Measurements from ENCODE around the gene DNAJC18. TPM values are rescaled to one million over a fixed set of nuclear protein-coding genes. Genes with fewer than 3 reads are reported as not detected.
"Not testable (repeated sequence)": the region's sequence is repeated elsewhere in the genome, so short reads cannot be mapped to it uniquely, and the experiment has no call there.

DNAJC18 gene
- polyA plus RNA-seq, 1 donor from 2014 or later, result 5.1 TPM

DNA sequence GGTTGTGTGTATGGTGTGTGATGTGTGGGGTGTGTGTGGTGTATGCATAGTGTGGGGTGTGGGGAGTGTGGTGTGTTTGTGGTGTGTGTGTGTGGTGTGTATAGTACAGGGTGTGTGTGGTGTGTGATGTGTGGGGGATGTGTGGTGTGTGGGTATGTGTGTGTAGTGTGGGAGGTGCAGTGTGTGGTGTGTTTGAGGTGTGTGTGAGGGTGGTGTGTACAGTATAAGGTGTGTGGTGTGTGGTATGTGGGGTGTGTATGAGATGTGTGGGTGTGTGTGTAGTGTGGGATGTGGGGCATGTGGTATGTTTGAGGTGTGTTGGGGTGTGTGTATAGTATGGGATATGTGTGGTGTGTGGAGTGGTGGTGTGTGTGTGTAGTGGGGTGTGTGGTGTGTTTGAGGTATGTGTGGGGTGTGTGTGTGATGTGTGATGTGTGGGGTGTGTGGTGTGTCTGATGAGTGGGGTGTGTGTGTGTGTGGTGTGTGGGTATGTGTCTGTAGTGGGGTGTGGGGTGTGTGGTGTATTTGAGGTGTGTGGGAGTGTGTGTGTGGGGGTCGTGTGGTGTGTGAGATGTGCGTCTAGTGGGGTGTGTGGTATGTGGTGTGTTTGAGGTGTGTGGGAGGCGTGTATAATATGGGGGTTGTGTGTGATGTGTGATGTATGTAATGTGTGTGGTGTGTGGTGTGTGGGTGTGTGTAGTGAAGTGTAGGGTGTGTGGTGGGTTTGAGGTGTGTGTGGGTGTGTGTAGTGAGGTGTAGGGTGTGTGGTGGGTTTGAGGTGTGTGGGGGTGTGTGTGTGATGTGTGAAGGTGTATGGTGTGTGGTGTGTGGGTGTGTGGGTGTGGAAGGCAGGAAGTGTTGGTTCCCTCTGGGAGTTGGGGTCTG, 14.6 kb upstream of the DNAJC18 start:
- no peaks in the 10 kb centered on the region for H3K9me3 Mint-ChIP-seq
- no peak overlapping the region for H3K27ac Mint-ChIP-seq
- no peaks in the 10 kb centered on the region for H3K36me3 Mint-ChIP-seq
- H3K27me3 Mint-ChIP-seq, result no peaks in the 10 kb centered on the region
- no peak overlapping the region for H3K4me3 Mint-ChIP-seq
- H3K4me1 Mint-ChIP-seq, result peaks cover 5 to 8% (median 7%) of the 10 kb centered on the region in 3 donors

DNA sequence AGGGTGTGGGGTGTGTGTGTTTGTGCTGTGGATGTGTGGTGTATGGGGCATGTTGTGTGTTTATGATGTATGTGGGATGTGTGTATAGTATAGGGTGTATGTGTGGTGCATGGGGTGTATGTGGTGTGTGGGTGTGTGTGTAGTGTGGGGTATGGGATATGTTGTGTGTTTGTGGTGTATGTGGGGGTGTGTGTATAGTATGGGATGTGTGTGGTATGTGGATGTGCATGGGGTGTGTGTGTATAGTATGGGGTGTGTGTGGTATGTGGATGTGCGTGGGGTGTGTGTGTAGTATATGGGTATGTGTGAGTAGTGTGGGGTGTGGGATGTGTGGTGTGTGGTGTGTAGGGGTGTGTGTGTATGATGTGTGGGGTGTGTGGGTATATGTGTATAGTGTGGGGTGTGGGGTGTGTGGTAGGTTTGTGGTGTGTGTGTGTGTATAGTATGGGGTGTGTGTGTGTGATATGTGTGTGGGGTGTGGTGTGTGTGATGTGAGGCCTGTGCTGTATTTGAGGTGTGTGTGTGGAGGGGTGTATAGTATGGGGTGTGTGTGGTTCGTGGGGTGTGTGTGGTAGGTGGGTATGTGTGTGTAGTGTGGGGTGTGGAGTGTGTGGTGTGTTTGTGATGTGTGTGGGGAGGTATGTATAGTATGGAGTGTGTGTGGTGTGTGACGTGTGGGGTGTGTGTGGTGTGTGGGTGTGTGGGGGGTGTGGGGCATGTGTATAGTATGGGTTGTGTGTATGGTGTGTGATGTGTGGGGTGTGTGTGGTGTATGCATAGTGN, 12.7 kb upstream of the DNAJC18 start:
- H3K4me3 Mint-ChIP-seq, result no peak overlapping the region
- H3K27ac Mint-ChIP-seq, result no peak overlapping the region
- no peaks in the 10 kb centered on the region for H3K36me3 Mint-ChIP-seq
- H3K27me3 Mint-ChIP-seq, result no peaks in the 10 kb centered on the region
- peaks cover 3 to 8% (median 6%) of the 10 kb centered on the region in 3 donors for H3K4me1 Mint-ChIP-seq
- H3K9me3 Mint-ChIP-seq, result peaks cover 0 to 1% (median 0%) of the 10 kb centered on the region in 3 donors

DNA sequence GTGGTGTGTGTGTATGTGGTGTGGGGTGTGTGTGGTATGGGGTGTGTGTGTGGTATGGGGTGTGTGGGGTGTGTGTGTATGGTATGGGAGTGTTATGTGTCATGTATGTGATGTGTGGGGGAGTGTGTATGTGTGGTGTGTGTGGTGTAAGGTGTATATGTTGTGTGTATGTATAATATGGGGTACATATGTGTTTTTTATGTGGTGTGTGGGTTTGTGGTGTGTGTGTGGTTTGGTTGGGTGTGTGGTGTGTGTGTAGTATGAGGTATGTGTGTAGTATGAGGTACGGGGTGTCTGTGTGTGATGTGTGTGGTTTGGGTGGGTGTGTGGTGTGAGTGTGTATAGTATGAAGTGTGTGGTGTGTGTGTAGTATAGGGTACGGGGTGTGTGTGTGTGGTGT, 11.9 kb upstream of the DNAJC18 start:
- Mint-ChIP-seq H3K9me3 (peaks cover 0 to 1% (median 0%) of the 10 kb centered on the region in 3 donors), H3K27me3 (no peaks in the 10 kb centered on the region), H3K36me3 (no peaks in the 10 kb centered on the region), H3K4me3 (no peak overlapping the region), H3K4me1 (peaks cover under 1 to 6% (median 3%) of the 10 kb centered on the region in 3 donors), H3K27ac (no peak overlapping the region)

DNA sequence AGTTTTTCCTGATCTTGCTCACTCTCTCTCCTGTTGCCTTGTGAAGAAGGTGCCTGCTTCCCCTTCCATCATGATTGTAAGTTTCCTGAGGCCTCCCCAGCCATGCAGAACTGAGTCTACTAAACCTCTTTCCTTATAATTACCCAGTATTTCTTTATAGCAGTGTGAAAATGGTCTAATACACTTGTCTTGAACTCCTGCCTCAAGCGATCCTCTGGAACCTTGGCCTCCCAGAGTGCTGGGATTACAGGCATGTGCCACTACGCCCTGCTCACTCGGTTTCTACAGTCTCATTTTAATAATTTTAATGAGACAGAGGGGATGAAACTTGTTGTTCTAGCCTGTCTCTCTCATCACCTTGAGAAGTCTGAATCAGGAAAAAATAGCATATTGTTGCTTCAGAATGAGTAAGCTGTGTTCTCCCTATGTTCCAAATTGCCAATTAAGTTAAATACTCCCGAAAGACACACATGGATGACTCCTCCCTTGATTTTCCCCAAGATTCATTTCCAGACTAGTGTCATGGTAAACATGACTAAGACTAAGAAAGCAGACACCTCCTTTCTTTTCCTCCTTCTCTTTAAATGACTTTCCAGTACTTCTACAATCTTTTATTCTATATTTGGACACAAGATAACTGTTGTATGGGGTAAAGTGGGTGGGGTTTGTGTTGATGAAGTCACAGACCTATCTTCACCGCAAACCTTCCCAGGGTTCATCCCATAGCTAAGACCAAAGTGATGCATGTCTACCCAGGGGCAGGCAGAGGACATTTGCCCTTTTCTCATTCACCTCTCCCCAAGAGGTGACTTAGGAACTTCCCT, 7.8 kb upstream of the DNAJC18 start:
- H3K27me3 Mint-ChIP-seq, result no peaks in the 10 kb centered on the region
- H3K9me3 Mint-ChIP-seq, result peaks cover 0 to 1% (median 0%) of the 10 kb centered on the region in 3 donors
- peak overlapping the region in 1 of 3 donors; percentile 13 for H3K27ac Mint-ChIP-seq
- no peaks in the 10 kb centered on the region for H3K36me3 Mint-ChIP-seq
- peaks cover 4 to 11% (median 9%) of the 10 kb centered on the region in 3 donors for H3K4me1 Mint-ChIP-seq
- peak overlapping the region in 1 of 4 donors; percentile 41 for H3K4me3 Mint-ChIP-seq

DNA sequence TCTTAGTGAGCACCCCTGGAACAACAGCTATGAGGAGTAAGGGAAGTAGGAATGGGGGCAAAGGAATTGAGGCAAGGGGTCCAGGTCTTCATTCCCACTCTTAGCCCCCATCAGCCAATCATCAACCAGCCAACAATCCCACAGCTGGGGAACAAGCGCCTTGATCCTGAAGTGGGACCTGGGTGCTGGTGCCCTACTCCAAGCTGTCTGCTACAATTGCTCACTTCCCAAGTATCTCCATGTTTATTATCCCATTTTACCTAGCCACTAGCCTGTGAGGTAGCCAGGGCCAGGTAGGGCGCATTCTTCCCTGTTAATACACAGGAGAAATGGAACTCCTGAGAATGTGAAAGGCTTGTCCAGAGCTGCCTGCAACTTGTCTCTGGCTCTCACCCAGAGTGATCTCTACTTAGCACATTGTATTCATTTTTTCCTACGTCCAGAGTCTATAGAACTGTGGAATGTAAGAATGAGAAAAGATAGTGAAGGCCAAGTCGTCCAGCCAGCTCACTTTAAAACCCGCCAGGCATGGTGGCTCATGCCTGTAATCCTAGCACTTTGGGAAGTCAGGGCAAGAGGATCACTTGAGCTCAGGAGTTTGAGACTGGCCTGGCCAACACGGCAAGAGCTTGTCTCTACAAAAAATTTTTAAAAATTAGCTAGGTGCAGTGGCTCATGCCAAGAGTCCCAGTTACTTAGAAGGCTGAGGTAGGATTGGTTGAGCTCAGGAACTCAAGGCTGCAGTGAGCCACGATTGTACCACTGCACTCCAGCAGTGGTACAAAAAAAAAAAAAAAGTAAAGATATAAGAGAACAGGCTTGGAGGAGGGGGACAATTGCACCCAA, 6.2 kb upstream of the DNAJC18 start:
- Mint-ChIP-seq H3K4me3 (peak overlapping the region in 1 of 4 donors; percentile 22), H3K27me3 (no peaks in the 10 kb centered on the region), H3K27ac (no peak overlapping the region), H3K9me3 (peaks cover 0 to 1% (median 0%) of the 10 kb centered on the region in 3 donors), H3K36me3 (no peaks in the 10 kb centered on the region), H3K4me1 (peaks cover 4 to 15% (median 9%) of the 10 kb centered on the region in 3 donors)

DNA sequence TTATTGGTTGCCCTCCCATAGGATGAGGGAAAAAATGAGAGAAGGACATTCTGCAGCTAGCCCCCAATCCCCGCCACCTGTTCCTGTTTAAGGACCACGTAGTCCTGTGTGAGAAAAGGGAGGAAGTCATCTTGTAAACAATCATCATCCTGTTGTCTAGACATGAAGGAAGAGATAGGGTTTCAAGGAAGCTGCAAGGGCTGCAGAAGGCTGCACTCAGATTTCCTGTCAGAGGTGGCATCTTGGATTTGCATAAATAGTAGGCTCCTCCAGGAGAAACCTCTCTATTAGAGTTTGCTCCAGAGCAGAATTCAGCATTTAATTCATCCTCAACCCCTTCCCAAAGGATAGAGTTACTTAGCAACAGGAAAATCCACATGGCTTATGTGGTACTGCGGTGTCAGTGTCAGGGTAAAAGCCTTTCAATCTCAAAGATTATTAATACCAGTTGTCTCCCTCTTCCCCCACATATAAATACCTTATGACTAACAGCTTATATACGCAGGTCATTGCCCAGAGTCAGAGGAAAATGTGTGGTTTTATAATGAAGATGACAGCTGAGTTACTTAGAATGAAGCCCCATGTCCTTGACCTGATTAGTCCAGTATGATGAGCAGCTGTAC, 4.6 kb upstream of the DNAJC18 start:
- Mint-ChIP-seq H3K27ac (peak overlapping the region; percentile 31 to 85 (median 36)), H3K9me3 (peaks cover 0 to 1% (median 0%) of the 10 kb centered on the region in 3 donors), H3K4me1 (peaks cover 9 to 21% (median 14%) of the 10 kb centered on the region in 3 donors), H3K27me3 (no peaks in the 10 kb centered on the region), H3K36me3 (no peaks in the 10 kb centered on the region), H3K4me3 (peak overlapping the region in 1 of 4 donors; percentile 16)

DNA sequence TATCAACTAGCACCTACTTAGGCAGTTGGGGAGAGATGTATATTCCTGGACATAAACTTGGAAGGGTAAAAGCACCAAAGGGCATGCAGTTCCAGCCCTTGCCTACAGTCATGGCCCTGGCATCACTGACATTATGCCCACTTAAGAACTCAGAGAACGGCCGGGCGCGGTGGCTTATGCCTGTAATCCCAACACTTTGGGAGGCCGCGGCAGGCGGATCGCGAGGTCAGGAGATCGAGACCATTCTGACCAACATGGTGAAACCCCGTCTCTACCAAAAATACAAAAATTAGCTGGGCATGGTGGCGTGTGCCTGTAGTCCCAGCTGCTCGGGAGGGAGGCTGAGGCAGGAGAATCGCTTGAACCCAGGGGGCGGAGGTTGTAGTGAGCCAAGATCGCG, 1.1 kb upstream of the DNAJC18 start:
- not testable (repeated sequence) for H3K9me3 Mint-ChIP-seq, H3K36me3 Mint-ChIP-seq, H3K27me3 Mint-ChIP-seq
- peaks cover 16 to 17% (median 17%) of the 10 kb centered on the region in 3 donors for H3K4me1 Mint-ChIP-seq
- peak overlapping the region in 1 of 3 donors; percentile 61 for H3K27ac Mint-ChIP-seq
- peak overlapping the region in 3 of 4 donors; percentile 12 to 99 (median 90) for H3K4me3 Mint-ChIP-seq

DNA sequence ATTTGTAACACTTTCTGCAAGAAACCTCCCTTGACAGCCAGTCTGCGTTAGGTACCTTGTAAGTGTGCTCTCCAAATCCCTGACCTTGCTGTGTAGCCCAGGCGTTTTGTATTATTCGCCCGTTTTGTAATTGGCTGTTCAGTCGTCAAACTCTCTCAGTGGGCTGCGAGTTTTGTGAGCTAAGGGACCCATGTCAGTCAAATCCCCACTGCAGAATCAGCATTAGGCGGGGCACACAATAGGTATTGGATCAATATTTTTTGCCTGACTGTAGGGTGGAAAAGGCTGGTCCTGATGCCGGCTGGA, 665 bp downstream of the DNAJC18 start:
- peak overlapping the region; percentile 90 to 100 (median 98) for H3K4me3 Mint-ChIP-seq
- peak overlapping the region; percentile 88 to 100 (median 99) for H3K27ac Mint-ChIP-seq
- H3K36me3 Mint-ChIP-seq, result no peaks in the 10 kb centered on the region
- no peaks in the 10 kb centered on the region for H3K9me3 Mint-ChIP-seq
- H3K4me1 Mint-ChIP-seq, result peaks cover 14 to 16% (median 15%) of the 10 kb centered on the region in 3 donors
- no peaks in the 10 kb centered on the region for H3K27me3 Mint-ChIP-seq

DNA sequence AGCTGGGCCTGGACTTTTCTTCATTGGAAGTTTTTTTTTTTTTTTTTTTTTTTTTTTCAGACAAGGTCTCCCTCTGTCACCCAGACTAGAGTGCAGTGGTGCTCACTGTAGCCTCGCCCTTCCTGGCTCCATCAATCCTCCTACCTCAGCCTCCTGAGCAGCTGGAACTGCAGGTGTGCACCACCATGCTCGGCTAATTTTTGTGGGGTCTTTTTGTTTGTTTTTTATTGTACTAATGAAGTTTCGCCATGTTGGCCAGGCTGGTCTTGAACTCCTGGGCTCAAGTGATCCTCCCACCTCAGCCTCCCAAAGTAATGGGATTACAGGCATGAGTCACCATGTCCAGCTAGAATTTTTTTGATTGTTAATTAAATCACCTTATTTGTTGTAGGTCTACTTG, 3.6 kb downstream of the DNAJC18 start:
- Mint-ChIP-seq H3K9me3 (no peaks in the 10 kb centered on the region), H3K4me3 (no peak overlapping the region), H3K27ac (peak overlapping the region in 1 of 3 donors; percentile 57), H3K4me1 (peaks cover 5 to 13% (median 10%) of the 10 kb centered on the region in 3 donors), H3K36me3 (no peaks in the 10 kb centered on the region), H3K27me3 (no peaks in the 10 kb centered on the region)

DNA sequence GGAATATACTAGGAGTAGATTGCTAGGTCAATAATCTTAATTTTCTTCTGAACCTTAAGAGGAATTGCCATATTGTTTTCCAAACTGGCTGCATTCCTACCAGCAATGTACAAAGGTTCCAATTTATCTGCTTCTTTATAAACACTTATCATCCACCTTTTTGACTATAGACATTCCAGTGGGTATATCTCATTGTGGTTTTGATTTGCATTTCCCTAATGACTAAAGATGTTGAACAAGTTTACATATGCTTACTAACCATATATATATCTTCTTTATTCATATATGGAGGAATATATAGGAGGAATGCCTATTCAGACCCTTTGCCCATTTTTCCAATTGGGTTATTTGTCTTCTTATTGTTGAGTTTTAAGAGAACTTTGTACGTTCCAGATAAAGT, 7.6 kb downstream of the DNAJC18 start:
- H3K4me3 Mint-ChIP-seq, result no peak overlapping the region
- H3K36me3 Mint-ChIP-seq, result peaks cover 6% of the 10 kb centered on the region
- H3K9me3 Mint-ChIP-seq, result no peaks in the 10 kb centered on the region
- H3K27me3 Mint-ChIP-seq, result no peaks in the 10 kb centered on the region
- no peaks in the 10 kb centered on the region for H3K4me1 Mint-ChIP-seq
- H3K27ac Mint-ChIP-seq, result no peak overlapping the region

DNA sequence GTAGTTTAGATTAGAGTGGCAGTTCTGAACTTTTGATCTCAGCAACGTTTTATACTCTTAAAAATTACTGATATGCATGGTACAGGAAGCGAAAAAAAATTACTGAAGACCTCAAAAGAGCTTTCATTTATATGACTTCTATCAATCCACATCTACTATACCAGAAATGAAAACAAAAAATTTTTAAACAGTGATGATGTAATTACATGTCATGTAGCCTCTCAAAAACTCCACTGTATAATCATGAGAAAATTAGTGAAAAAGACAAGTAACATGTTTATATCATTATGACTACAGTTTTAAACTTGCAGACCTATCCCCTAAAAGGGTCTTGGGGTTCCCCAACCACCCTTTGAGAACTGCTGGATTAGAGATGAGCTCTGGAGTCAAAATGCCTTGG, 9.3 kb downstream of the DNAJC18 start:
- H3K9me3 Mint-ChIP-seq, result no peaks in the 10 kb centered on the region
- H3K36me3 Mint-ChIP-seq, result peaks cover 6% of the 10 kb centered on the region
- no peaks in the 10 kb centered on the region for H3K27me3 Mint-ChIP-seq
- no peak overlapping the region for H3K4me3 Mint-ChIP-seq
- H3K27ac Mint-ChIP-seq, result no peak overlapping the region
- no peaks in the 10 kb centered on the region for H3K4me1 Mint-ChIP-seq

DNA sequence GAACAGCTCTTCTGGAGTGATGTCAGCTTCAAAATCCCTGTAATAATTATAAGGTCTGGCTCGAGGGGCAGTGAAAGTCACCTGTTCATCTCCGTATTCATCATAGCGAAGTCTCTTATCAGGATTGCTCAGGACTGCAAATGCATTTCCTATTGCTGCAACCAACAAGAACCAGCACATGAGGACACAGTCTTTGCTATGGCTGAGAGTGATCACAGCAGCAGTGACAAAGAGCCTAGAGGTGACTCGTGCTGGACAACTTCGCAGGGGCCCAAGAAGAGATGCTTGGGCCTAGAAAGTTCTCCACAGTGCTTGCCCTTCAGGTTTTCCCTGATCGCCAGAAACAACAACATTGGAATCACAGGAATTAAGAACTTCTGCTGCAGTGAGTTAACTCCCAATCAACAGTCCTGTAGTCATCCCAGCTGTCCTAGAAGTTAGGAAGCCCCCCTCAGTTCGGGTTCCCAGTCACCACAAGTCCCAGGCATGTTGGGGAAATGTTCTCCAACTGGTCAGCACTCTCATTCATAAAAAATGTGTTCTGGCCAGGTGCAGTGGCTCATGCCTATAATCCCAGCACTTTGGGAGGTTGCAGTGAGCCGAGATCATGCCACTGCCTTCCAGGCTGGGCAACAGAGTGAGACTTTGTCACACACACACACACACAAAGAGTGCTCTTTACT, 13.0 kb downstream of the DNAJC18 start:
- Mint-ChIP-seq H3K4me3 (no peak overlapping the region), H3K9me3 (no peaks in the 10 kb centered on the region), H3K27ac (no peak overlapping the region), H3K27me3 (no peaks in the 10 kb centered on the region), H3K4me1 (peaks cover 3 to 4% (median 3%) of the 10 kb centered on the region in 3 donors), H3K36me3 (peaks cover 9% of the 10 kb centered on the region)

DNA sequence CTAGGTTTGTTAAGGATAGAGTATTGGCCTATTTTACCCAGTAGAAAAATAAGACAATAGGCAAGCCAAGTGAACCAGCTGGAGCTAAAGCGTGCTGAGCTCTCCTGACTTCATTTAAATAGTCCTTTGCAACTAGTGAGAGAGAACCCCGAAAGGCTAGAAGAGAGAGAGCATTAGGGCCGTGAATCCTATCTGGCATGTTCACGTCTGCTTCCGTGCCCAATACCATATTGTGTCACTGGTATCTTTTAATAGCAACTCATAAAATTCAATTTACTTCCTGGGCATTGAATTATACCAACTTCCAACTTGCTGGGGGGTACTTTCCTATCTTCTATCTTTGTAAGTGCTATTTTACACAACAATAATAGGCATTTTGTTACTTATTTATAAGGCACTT, 13.8 kb downstream of the DNAJC18 start:
- peaks cover 3 to 4% (median 3%) of the 10 kb centered on the region in 3 donors for H3K4me1 Mint-ChIP-seq
- H3K27me3 Mint-ChIP-seq, result no peaks in the 10 kb centered on the region
- no peak overlapping the region for H3K4me3 Mint-ChIP-seq
- H3K9me3 Mint-ChIP-seq, result no peaks in the 10 kb centered on the region
- H3K27ac Mint-ChIP-seq, result no peak overlapping the region
- peaks cover 9% of the 10 kb centered on the region for H3K36me3 Mint-ChIP-seq
